T-helper 2 cell treated with Interferon-gamma antibody and Interleukin-4, amounts not matched to agents 100 ng/mL and 5 ng/mL, for 36 hours (primary cell): ENCODE data around the gene PGS1. TPM values are rescaled to one million over a fixed set of nuclear protein-coding genes. Genes with fewer than 3 reads are reported as not detected.

Experiments used
- intact Hi-C: fragments of 100-400 bp; cut with micrococcal nuclease; formaldehyde crosslinking; loops from one replicate; pipeline ENCODE4 v1.15.1; 2023
- total RNA-seq: library from RNA; stranded (reverse); gene quantifications from 2 replicates; pipeline ENCODE4 v1.2.3, GENCODE V29; 2022

PGS1 gene
- total RNA-seq, 1 donor from 2014 or later, result 61.2 TPM

DNA sequence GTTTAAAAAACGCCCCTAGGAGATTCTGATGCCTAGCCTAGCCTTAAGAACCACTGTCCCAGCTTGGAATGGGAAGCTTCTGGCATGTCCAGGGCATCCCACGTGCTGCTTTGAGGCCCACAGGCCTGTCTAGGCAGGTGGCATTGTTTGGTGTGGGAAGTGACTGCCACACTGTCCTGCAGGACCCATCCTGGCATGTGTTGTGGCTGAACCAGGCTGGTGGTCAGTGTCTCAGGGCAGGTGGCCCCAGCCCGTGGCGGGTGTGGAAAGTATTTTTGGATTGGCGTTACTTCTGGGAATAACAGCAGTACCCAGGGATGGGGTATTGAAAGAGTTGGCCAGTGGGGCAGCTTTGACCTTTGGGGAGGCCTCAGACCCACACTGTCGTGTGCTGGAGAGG, 27.9 kb downstream of the PGS1 start:
- intact Hi-C loops, result no loop called here

DNA sequence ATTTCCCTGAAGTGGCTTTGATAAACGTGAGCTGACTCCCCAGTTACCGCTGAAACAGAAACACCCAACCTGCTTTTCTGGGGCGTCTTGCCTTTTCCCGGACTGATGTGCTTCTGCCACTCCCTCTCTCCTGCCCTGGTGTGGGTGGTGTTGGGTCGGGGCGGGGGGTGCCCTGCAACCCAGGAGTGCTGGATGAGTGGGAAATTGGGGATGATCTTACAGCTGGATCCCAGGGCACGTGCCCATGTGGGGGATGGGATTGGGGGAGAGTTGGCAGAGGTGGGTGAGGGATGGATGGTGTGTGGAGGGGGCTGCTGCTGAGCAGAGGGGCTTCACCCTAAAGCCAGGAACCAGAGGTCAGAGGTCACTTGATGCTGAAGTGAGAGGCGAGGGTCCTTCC, 28.5 kb downstream of the PGS1 start:
- intact Hi-C loops, result no loop called here

- intact Hi-C loops, result no loop called here
Measured at GRCh38 chr17:78407387-78408000, 29.0 kb downstream of the PGS1 start.

- intact Hi-C loops, result no loop called here
Measured at GRCh38 chr17:78408476-78409050, 30.1 kb downstream of the PGS1 start.

DNA sequence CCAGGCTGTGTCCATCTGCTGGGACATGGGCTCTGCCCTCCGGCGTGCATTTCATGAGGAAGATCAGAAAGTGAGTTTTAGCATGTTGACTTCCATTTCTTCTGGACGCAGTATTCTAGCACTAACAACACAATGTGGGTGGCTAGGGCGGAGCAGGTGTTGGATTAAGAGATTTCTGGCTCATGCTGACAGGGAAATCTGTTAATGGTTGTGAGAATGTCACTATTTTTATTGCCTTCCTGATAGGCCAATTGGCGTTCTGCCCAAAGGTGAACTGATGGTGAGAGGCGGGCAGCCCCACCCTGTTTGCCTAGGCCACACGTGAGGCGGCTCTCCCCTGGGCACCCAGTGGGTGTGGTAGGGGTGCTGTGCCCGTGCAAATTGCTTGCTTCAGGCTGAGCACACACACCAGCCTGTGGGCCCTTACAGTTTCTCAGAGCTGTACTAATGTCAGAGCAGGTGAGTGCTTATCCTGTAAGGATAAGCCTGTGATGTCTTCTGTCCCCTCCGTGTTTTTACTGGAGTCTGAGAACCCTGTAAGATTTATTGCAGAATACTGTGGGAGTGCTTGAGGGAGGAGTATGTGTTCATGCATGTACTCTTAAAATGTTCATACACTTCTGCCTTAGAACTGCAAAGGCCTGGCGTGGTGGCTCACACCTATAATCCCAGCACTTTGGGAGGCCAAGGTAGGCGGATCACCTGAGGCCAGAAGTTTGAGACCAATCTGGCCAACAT, 30.9 kb downstream of the PGS1 start:
- intact Hi-C loops, result no loop called here

DNA sequence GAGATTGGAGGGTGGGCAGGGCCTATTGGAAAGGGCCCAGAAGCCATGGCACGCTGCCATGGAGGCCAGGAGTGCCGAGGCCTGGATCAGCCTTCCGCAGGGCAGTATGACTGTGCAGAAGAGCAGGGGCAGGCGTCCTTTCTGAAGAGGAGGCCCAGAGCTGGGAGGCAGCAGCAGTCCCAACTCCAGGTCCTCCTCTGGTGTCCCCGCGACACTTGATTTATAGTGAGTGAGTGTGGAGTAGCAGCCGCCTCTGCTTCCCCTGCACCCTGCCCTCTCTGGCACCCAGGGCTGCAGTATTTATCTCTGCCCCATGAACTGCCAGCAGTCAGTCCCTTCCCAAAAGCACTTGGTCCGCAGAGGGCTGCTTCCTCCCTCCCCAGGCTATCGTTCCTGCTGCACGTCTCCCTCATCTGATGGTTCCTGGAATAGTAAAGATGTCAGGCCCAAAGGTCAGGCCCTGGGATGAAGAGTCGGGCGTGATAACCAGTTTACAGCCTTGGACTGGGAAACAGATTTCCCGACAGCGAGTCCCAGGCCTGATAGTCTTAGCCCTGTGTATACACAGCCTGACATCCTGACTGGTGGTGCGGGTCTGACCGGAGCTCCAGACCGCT, 32.9 kb downstream of the PGS1 start:
- intact Hi-C loops, result no loop called here

GRCh38 chr17:78412403-78412802, 34.0 kb downstream of the PGS1 start:
- intact Hi-C loops, result no loop called here

DNA sequence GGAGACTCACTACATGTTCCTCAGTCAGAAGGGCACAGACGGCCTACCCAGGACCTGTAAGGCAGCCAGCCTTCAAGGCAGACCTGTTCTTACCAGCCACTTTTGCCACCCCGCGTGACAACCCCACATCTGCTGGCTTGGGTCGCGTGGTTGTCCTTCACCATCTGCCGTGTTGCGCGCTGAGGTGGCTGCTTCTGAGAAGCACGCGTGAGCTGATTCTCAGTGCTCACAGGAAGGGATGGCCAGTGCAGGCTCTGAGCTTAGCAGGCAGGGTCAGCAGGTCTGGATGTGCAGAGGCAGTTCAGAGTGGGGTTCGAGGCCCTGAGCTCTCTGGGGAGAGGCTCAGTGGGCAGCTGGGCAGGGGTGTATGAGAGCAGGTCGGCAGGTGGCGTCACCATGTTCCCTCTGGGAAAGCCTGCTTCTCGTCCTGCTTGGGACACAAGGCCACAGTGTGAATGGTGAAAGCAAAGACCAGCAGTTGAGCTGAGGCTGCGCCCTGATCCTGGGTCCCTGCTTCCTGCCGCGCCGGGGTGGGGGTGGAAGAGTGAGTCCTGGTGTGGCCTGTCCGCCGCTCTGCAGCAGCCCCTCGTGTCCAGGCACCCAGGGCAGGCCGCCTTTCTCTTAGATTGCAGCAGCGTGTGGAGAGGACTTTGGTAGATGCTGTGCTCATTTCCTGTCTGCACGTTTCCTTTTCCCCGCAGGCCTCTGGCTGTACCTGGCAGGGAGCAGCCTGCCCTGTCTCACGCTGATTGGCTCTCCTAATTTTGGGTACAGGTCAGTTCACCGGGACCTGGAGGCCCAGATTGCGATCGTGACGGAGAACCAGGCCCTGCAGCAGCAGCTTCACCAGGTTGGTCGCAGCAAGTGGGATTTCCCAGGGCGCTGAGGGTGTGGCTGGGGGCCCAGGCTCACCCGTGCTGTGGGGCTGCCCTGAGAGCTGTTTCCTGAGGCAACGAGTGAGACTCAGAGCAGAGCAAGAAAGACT, 36.0 kb downstream of the PGS1 start:
- intact Hi-C loops, result loop anchor here (2.0 kb wide), 1 partner anchor 54 kb away; the partner anchor contains the start of gene SOCS3

- intact Hi-C loops, result loop anchor here (2.0 kb wide), 1 partner anchor 55 kb away; the partner anchor contains the start of gene SOCS3
Measured at GRCh38 chr17:78415821-78416711, 37.6 kb downstream of the PGS1 start.

DNA sequence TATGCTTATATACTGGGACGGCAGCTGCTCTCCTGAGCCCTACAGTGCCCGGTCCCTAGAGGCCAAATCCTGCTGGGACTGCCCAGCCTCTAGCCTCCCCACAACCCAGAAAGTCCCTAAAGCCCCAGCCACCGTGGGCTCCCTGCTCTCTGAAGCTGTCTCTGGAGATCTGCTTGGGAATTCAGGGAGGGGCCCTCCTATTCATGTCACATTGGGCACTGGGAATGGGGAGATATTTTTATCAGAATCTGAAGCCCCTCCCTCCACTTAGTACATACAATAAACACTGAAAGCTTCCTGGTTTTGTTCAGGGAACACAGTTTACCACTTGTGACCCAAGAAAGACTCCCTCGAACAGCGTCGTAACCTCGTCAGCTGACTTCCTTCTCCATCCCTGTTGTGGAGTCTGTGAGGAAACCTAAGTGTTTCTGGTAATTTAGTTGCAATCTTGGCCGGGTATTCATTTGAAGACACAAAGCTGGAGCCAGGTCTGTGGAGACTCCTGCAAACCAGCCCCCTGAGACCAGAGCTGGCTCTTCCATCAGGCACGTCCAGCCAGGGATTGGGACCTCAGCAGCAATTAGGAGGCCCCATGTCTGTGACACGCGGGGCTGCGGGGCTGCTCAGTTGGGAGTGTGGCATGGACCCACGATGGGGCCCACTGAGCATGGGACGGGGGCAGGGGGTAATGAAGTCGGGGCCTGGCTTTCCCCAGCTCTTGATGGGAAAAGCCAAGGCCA, 38.5 kb downstream of the PGS1 start:
- intact Hi-C loops, result no loop called here

- intact Hi-C loops, result no loop called here
Measured at GRCh38 chr17:78417531-78417909, 39.1 kb downstream of the PGS1 start.

- intact Hi-C loops, result no loop called here
Measured at GRCh38 chr17:78418326-78419026, 40.0 kb downstream of the PGS1 start.

DNA sequence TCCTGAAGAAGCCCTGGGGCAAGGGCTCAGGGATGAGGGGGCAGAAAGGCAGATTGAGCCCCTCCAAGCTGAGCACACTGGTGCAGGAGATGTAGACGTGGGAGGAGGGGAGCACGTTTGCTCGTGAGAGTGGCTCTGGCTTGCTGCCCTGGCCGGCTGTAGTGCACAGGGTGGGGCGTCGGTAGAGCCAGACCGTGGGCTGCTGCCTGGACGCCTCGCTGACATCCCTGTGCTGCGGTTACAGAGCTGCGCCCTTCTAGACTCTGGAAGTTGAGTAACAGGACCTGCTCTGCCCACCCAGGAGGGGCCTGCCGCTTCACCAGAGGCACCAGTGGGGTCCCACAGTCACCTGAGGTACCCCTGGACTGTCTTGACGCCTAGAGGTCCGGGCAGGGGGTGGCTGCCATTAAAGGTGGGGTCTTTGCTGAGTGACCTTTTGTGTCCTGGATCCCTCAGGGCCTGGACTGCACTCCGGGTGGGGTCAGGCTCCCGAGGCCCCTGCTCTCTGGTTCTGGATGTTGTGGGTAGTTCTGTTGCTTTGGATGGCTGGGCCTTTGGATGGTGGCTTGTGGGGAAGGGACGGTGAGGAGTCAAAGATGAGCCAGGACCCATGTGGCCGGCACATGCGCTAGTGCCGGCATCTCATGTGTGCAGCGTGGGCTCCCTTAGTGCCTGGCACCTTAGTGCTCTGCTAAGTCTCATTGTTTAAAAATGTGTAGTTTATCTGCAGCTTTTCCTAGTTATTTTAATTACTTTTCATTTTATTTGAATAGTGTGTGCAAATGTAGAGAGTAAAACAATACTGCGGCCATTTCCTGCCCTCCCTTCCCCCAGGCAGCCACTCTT, 41.7 kb downstream of the PGS1 start:
- intact Hi-C loops, result loop anchor here (5.0 kb wide), 1 partner anchor 168 kb away; no protein-coding TSS in a partner anchor

- intact Hi-C loops, result loop anchor here (5.0 kb wide), 1 partner anchor 169 kb away; no protein-coding TSS in a partner anchor
Measured at GRCh38 chr17:78421084-78421533, 42.7 kb downstream of the PGS1 start.

DNA sequence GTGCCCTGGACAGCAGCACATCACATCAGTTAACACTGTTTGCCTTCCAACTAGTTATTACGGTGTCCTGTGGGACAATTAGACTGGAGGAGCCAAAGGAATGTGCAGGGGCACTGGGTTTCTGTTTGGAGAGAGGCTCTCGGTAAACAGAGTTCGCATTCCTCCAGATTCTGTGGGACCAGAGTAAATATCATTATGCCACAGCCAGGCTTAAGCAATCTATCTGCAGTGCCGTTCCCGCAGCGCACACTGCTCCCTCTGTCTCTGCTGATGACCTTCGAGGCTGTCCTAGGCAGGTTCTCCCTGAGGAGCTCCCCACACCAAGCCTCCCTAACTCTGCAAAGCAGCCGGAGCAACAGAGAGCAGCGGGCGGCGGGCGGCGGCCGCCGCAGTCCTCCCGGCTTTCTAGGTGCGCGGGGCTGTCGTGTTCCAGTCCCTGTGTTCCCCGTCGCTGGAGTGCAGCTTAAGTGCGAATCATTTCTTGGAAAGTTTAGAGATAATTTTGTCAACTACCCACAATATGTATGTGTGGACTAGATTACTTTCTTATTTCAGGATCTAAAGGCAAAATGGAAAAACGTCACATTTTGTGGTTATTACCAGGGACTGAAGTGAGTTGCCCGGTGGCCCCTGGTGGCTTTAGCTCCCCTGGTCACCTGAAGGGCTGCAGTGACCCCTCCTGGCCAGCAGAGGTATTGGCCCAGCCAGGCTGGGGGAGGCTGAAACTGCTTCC, 43.3 kb downstream of the PGS1 start:
- intact Hi-C loops, result loop anchor here (1.0 to 5.0 kb wide), 2 partner anchors 61 to 169 kb away; partner anchors contain the start of gene SOCS3

DNA sequence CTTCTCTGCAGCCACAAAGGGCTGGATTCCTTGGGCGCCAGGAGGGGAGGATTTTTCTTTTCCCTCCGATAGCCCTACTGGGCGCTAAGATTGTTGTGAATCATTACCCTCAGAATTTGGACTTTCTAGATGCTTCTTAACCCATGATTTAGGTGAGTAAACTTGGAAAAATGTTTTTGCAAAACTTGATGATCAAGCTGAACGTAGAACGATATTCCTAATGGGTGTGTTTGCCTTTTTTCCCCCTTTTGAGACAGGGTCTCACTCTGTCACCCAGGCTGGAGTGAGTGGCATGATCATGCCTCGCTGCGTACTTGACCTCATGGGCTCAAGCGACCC, 43.8 kb downstream of the PGS1 start:
- intact Hi-C loops, result loop anchor here (1.0 to 5.0 kb wide), 2 partner anchors 62 to 170 kb away; partner anchors contain the start of gene SOCS3
